NCI-H510A (cell line): ENCODE results near the gene PMM2.
"Not testable (repeated sequence)": the region's sequence is repeated elsewhere in the genome, so short reads cannot be mapped to it uniquely, and the experiment has no call there.

Experiments used
- DNase-seq: peaks from one replicate; lab custom pipeline; 2025; lab: John Stamatoyannopoulos, UW

PMM2 gene

GRCh38 chr16:8797364-8798173 lies at the start of gene PMM2, which contains the start of gene TMEM186:
TSS of gene PMM2 (plus strand) at chr16:8797839. CDS start at chr16:8797883, 44 bp downstream.
TSS of gene TMEM186 (minus strand) at chr16:8797639. CDS start at chr16:8797614, 25 bp downstream.
- peak; percentile 84 for DNase-seq

DNA sequence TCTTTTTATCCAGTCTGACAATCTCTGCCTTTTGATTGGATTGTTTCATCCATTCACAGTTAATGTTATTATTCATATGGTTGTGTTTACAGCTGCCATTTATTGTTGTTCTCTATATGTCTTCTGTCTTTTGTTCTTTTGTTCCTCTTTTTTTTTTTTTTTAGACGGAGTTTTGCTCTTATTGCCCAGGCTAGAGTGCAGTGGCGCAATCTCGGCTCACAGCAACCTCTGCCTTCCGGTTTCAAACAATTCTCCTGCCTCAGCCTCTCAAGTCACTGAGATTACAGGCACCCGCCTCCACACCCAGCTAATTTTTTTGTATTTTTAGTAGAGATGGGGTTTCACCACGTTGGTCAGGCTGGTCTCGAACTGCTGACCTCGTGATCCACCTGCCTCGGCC lies 48.7 kb upstream of the PMM2 start:
- DNase-seq = not testable (repeated sequence)

DNA sequence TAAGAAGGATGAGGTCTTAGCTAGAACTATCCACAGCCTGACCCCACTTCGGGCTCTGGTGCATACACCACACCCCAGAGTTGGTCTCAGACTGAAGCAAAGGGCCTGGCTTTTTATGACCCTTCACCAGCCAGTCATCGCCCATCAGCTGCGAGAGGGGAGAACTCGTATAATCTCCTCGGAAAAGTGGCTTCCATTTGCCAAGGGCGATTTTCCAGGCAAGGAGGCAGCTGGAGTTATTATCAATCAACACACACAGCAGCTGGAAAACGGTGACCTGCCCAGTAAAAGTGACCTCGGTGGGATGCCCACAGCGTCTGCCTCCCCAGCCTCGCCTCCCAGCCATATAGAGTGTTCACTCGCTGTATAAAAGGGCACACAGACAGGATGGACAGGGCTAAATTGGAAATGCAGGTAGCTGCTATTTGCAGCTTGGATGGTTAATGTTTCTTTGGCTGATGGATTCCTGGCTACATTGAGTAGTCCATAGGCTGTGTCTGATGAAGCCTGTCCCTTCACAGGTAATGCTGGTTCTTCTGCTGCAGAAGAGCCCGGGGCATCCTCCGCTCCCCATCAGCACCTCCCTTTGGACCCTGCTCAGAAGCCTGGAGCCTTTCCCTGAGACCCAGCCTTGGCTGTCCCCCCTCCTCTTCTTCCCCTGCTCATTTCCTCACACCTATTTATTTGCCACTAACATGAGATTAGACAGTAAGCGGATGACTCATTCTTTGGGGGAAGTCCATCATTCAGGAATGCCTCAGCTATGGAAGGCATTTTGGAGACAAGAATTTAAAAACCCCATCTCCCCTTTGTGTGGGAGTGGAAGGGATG lies 45.9 kb upstream of the PMM2 start:
- no peak for DNase-seq

- DNase-seq = no peak
These were observed 44.9 kb upstream of the PMM2 start for GRCh38 chr16:8752706-8753105.

DNA sequence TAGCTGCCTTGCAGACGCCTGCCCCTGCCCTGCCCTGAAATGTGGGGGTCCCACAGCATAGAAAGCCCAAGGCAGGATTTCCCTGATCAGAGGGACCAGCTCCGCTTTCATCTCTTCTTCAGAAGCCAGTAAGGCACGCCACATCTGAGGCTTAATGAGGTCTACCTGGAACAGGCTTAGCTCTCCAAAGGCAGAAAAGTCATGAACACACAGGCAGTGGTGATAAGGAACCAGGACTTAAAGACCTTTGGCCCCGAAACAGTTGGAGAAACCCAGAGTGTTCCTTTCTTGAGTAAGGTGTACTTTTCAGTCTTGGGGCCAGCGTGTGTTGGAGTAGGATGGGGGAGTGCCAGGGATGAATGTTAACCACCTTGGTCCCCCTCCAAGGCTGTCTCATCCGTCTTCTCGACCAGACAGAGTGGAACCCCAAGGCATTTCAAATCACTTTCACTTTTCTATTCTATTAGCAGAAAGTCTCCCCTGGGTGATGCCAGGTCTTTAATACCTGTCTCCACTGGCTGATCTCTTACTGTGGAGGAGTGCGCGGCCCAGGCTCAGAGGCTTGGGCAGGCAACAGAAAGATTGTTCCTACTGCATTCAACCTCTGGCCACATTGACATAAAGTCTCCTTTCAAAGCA lies 44.1 kb upstream of the PMM2 start:
- no peak for DNase-seq

- no peak for DNase-seq
These were observed 40.9 kb upstream of the PMM2 start for GRCh38 chr16:8756755-8757154.

GRCh38 chr16:8758022-8758421 lies 39.6 kb upstream of the PMM2 start:
- DNase-seq = no peak

GRCh38 chr16:8760021-8760420 lies 37.6 kb upstream of the PMM2 start:
- no peak for DNase-seq

GRCh38 chr16:8761078-8761477 lies 36.6 kb upstream of the PMM2 start:
- no peak for DNase-seq

DNA sequence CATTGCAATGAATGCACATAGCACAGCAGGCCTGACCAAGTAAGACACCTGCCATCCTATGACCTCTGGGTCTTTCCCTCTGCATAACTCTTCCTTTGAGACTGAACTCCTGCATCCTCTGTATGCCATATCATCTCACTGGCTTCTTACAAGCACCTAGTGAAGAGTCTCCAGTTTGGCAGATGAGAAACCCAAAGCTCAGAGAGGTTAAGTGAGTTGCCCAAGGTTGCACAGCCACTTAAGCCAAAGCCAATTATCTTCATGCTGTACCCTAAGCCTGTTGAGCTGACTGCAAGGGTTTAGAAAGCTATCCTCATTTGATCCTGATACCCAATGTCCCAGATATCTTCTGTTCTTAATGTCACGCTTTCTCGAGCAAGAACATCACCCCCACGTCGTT lies 35.4 kb upstream of the PMM2 start:
- DNase-seq = no peak

DNA sequence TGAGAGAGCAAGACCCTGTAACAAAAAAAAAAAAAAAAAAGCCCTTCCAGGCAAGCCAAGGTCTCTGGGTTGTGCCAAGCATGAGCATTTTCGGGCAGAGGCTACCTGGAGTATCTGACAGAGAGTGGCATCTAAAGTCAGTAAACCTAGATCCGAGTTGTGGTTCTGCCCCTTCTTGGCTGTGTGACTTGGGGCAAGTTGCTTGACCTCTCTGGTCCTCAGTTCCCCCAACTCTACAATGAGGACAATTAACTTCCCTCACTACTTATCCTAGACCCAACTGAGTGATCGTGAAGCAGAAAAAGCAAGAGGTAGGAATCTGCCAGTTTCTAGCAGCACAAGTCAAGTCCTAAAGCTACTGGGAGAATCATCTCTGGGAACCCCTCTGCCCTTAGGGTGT lies 34.6 kb upstream of the PMM2 start:
- DNase-seq = no peak

- DNase-seq = no peak
These were observed 33.7 kb upstream of the PMM2 start for GRCh38 chr16:8763899-8764298.

GRCh38 chr16:8764525-8765250 lies 33.0 kb upstream of the PMM2 start:
- no peak for DNase-seq

DNA sequence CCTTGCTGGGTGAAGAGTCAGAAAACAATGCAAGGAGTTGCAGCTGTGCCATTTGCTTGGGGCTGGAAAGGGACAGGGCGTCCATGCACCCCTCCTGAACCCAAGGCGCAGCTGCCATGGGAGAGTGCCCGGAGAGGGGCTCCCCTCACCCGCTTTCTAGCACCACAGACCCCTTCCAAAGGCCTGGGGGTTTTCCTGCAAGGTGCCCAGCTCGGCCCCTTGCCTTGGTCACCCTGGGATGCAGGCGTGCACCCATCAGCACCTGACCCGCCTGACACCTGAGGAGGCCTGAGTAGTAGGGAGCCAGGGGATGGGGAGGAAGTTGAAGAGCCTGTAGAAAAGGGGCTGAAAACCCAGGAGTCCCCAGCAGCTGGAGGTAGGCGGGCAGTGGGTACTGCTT lies 30.5 kb upstream of the PMM2 start:
- no peak for DNase-seq

DNA sequence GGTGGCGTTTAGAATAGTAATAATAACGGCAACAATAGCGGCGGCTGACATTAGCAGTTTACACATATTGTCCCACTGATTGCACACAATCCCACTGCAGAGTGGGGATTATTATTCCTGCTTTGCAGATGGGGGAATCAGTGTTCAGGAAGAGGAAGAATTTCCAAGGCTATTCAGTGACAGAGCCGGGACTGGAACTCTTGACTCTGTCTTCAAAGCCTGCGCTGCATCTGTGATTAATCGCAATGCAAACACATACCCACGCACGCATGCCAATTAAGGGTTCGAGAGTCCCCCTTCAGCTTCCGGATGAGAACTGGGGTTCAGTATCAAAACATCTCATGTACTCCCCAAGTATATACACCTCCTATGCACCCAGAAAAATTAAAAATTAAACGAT lies 29.4 kb upstream of the PMM2 start:
- no peak for DNase-seq

- DNase-seq = no peak
These were observed 28.9 kb upstream of the PMM2 start for GRCh38 chr16:8768692-8769091.

DNA sequence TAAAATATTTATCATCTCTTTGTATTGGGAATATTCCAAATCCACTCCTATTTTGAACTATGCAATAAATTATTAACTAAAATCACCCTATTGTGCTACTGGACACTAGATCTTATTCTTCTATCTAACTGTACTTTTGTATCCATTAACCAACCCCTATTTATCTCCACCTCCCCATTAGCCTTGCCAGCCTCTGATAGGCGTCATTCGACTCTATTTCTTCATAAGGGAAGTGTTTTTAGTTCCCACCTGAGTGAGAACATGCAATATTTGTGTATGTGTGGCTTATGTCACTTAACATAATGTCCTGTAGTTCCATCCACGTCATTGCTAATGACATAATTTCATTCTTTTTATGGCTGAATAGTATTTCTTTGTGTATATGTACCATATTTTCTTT lies 24.1 kb upstream of the PMM2 start:
- DNase-seq = no peak

GRCh38 chr16:8774208-8774607 lies 23.4 kb upstream of the PMM2 start:
- no peak for DNase-seq

- no peak for DNase-seq
These were observed 22.3 kb upstream of the PMM2 start for GRCh38 chr16:8775359-8775758.

- no peak for DNase-seq
These were observed 21.5 kb upstream of the PMM2 start for GRCh38 chr16:8776129-8776584.

GRCh38 chr16:8777217-8777616 lies 20.4 kb upstream of the PMM2 start:
- DNase-seq = no peak

- DNase-seq = no peak
These were observed 15.8 kb upstream of the PMM2 start for GRCh38 chr16:8781797-8782196.
